GM18861 (cell line): Measurements from ENCODE around the gene ACKR4.
"Not testable (repeated sequence)": the region's sequence is repeated elsewhere in the genome, so short reads cannot be mapped to it uniquely, and the experiment has no call there.

Experiments used
- ATAC-seq: cut with Tn5 transposase; IDR thresholded peaks from one replicate; pipeline ENCODE4 v1.9.1; 2021; ENCODE audit not compliant: unreplicated experiment

The ACKR4 gene

DNA sequence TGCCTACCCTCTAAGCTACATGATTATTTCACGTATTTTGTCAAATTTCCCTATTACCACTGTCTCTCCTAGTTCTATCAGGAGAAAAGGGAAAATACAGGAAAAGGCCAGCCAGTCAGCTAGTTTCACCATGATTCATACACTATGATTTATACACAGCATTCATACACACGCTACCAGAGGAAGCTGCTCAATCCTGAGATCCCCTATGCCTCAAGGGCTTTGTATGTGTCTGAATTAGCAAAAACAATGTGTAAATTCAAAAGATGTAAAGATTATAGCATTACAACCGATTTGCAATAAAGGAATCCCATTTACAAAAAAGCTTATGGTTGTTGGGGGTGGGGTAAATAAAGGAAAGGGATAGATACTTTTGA is 3.1 kb upstream of the ACKR4 start:
- no peak for ATAC-seq

DNA sequence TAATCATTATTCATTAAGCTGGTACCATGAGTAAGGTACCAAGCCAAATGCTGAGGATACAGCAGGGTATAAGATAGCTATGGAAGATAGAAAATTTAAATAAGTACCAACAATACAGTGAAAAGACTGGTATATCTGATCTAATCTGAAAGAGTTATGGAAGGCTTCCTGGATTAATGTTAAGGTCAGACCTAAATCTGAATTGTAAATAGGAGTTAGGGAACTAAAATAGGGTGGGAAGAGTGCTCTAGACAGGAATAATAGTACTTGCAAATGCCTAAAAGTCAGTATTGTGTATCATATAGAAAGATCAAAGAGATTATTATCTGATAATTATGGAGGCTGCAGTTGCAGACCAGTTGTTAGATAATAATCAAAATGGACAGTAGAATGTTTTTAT is 2.6 kb upstream of the ACKR4 start:
- no peak for ATAC-seq

DNA sequence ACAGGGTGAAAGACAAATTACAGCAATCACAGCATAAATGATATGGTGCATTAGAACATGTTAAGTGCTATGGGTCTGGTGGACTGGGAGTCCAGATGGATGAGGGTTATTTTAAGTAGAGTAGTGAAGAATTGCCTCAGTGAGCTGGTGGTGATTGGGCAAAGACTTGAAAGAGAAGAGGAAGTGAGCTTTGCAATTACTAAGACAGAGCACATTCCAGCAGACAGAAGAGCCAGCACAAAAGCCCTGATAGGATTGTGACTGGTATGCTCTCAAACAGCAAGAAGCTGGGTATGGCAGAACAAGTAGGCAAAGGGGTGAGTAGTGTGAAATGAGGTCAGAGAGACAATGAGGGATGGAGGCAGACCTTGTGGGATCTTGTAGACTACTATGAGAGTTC is 2.1 kb upstream of the ACKR4 start:
- ATAC-seq = no peak

DNA sequence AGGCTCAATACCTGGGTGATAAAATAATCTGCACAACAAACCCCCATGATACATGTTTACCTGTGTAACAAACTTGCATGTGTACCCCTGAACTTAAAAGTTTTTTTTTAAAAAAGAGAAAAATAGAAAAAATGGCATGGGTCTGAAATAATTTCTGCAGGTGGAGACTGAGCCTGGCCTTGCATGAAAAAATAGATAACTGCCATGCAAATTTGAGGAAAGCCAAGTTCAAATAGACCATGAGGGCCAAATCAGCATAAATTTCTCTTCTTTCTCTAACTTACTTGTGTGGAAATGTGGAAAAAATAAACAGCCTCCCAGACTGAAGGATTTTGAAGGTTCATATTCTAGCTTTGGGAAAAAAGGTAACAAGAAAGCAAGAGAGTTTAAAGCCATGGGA is 744 bp upstream of the ACKR4 start:
- ATAC-seq = no peak

DNA sequence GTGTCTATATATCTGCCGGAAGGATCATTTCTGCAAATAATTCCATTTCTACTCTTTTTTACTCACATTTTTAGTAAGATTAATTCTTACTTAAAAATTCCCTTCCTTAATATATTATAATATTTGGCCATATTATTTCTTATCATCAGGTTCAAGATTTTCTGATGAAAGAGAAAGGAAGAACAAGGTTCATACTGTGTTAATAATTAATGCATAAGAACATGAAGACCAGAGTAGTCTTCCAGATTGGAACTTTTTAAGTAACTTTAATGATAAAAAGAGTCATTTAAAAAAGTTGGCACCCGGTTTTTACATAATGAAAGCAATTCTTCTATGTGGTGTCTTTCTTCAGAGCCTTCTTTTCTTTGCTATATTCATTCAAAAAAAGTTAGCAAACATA is 590 bp downstream of the ACKR4 start:
- ATAC-seq = no peak

DNA sequence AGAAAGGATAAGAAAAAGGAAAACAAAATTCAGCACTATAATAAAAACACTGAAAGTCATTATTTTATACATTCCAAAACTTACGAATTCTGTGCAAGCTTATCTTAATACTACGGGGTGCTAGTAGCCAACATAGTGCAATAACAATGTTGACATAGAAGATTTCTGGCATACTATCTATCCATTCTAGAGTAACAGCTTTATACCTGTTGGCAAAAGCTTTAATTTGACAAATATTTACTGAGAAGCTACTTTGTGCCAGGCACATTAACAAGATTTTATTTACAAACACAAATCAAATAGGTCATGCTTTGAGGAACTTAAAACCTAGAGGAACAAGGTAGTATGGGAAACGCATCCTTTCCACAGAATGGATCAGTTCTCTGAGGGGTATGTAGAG is 1.1 kb downstream of the ACKR4 start:
- no peak for ATAC-seq

DNA sequence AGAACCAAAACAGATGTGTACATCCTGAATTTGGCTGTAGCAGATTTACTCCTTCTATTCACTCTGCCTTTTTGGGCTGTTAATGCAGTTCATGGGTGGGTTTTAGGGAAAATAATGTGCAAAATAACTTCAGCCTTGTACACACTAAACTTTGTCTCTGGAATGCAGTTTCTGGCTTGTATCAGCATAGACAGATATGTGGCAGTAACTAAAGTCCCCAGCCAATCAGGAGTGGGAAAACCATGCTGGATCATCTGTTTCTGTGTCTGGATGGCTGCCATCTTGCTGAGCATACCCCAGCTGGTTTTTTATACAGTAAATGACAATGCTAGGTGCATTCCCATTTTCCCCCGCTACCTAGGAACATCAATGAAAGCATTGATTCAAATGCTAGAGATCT is 3.5 kb downstream of the ACKR4 start:
- not testable (repeated sequence) for ATAC-seq

DNA sequence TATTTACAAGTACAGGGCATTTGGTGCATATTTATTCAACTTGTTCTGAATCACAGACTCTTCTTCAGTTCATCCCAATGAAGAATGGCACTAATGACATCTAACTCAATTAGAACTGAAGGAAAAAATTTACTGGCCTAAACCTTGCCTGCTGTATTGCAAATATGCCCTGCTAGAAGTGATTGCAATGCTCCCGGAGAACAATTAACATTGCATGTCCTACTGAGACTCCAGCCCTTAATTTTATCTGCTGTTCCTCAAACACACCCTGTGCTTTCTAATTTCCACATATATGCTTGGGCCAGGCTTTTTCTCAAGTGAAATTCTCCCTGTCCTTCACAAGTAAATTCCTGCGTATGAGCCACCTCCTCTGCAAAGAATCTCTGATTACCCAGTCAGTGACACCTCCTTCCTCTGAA is 8.3 kb downstream of the ACKR4 start:
- ATAC-seq = no peak

DNA sequence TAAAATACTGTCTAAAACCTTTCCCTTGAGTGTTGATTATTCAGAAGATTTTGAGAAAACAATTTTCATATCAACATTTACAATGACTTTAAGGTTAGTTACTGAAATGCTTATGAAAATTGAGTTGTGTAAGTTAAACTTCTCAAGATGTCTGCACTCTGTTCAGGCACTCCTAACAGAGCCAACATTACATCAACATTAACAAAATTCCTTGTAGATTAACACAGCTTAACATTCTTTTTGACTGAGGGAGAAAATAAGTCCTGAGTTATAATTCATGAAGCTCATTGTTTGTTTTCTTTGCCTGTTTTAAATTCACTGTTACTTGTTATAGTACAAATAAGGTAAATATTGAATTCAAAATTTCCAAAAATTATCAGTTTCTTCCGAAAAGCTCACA is 9.0 kb downstream of the ACKR4 start:
- ATAC-seq = no peak

DNA sequence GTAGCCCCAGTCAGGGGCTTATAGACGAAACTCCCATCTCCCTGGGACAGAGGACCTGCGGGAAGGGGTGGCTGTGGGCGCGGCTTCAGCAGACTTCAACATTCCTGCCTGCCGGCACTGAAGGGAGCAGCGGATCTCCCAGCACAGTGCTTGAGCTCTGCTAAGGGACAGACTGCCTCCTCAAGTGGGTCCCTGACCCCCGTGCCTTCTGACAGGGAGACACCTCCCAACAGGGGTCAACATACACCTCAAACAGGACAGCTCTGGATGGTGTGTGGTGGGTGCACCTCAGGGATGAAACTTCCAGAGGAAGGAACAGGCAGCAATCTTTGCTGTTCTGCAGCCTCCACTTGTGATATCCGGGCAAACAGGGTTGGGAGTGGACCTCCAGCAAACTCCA is 9.6 kb downstream of the ACKR4 start:
- not testable (repeated sequence) for ATAC-seq

DNA sequence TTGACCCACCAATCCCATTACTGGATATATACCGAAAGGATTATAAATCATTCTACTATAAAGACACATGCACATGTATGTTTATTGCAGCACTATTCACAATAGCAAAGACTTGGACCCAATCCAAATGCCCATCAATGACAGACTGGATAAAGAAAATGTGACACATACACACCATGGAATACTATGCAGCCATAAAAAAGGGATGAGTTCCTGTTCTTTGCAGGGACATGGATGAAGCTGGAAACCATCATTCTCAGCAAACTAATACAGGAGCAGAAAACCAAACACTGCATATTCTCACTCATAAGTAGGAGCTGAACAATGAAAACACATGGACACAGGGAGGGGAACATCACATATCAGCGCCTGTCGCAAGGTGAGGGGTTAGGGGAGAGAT is 18.2 kb downstream of the ACKR4 start:
- ATAC-seq = not testable (repeated sequence)

DNA sequence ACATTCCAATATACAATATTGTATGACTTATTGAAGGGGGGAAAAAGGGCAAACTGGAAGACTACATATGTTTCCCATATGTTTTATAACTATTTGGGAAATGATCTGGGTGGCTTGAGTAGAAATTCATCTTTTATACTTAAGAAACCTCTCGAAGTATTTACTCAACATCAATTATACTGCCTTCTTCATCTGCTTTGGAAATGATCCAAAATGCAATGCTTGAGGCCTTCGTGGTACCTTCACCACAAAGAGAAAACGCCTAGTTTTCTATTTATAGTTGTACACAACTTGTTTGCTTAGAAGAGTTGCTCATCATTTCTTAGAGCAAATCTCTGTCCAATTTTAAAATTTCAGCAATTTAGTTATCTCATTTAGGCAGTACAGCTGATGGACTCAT is 18.8 kb downstream of the ACKR4 start:
- no peak for ATAC-seq

DNA sequence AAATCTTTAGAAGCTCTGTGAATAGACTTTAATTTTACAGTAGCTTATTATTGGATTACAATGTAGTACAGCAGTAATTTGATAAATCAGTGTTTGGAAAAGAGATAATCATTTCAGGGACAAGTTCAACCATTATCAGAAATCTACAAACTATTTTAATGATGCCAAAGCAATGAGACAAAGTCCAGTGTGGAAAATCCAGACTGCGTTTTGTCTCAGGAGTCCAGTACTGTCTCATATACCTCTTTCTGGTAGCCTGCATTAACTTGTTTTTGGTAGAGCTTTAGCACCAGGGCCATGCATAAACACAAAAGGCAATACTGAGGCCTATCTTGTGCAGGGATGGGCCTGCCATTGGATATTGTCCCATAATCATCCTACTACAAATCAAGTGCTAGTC is 19.7 kb downstream of the ACKR4 start:
- ATAC-seq = no peak

DNA sequence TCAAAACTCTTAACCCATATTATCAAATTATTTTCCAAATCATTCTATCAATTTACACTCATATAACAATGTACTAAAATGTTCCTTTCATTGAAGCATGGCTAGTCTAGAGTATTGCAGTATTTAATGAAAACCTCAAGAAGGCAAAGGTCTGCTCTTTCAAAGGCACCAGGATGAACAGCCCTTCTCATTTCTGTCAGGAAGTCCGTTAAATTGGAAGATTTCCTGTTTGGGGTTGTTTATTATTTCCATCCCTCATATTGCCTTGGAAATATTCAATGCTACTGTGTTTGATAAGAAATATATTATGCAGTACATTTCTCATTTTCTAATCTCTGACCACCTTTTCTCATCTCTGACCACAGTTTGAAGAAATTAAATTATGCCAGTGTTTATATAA is 25.1 kb downstream of the ACKR4 start:
- no peak for ATAC-seq

DNA sequence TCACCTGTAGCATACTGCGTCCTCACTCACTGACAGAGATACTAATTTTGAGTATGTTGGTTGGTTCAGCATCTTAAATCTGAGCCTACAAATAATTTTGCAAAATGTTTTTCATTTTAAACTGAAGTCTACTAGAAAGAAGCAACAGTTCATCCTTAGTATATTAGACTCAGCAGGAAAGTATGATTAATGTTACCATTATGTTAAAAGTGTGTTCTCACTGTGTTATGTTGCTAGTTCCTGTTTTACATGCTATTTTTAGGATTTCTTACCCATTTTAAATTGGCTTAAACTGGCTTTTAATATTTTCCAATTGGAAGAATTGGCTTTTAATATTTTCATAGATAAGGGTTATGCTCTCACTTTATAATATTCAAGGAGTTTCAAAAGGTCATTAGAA is 25.7 kb downstream of the ACKR4 start:
- no peak for ATAC-seq

DNA sequence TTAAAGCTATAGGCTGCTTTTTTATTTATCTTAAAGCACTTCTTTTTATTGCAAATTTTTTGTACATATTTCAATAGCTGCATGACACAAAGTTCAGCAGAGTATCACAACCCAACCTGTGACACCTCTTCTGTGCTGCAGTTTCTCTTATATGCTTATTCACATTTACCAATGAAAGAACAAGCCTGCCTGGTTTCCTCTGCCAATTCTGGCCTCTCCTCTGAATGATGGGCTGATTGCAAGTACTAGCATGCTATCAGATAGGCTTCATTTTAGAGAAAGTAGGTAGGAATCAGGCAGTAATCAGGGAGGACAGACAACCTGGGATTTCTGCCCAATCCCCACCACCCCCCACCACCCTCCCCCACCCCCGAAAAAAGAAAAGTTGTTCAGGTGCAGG is 26.6 kb downstream of the ACKR4 start:
- ATAC-seq = no peak

DNA sequence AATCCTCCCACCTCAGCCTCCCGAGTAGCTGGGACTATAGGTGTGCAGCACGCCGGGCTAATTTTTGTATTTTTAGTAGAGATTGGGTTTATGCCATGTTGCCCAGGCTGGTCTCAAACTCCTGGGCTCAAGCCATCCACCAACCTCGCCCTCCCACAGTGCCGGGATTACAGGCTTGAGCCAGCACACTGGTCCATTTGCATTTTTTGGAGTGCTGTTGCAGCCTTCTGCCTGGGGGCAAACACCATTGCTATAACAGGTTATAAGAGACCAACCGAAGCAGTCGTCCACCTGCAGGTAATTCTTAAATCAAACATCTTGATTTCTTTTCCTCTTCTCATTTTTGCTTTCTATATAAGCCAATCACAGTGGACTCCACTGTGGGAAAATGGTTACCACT is 27.7 kb downstream of the ACKR4 start:
- ATAC-seq = no peak

DNA sequence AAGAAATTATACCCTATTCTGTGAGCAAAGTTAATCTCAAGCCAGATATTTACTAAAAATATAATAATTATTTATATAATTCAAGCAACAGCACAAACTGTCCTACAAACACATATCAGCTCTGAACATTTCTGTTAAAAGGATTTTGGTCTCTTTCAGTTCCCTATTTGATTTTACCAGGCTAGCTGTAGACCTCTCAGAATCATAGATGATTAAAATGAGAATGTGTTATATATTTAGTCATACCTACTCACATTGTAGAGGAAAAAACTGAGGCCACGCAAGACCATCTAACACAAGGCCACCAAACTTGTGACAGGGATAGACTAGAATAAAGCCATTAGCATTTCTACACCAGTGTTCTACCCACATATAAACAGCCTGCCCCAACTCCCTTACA is 28.5 kb downstream of the ACKR4 start:
- peak; percentile 89 for ATAC-seq

DNA sequence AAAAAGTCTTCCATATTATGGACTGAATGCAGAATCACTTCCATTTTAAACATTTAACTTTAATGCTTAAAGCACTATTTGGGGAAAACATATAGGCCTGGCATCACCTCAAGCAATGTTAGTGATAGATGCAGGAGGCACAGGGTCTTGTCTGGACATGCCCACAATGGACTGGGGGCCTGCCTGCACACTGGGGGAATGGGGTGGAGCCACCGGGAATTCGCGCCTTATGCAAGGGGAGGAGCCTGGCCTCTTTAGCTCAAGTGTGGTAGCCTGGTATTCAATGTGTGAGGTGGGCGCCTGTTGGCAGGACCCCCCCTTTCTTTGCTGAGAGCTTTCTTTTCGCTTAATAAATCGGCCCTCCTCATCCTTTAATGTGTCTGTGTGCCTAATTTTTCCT is 29.9 kb downstream of the ACKR4 start:
- no peak for ATAC-seq

DNA sequence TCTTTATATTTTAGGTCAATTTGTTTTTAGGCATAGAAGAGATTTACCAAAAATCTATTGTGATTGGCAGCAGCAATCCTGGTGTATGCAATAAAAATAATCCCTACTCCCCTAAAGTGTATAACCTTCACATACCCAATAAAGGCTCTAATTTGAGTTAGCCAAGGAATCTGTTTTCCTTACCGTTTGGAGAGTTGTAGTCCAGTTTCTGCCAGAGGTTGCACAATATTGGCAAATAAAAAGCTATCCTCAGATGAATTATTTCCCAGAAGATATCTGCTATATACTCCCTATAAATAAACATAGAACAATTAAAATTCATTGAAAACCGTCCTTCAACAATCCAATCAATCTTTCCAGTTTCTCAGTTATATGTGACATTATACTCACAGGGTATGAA is 31.1 kb downstream of the ACKR4 start:
- no peak for ATAC-seq

DNA sequence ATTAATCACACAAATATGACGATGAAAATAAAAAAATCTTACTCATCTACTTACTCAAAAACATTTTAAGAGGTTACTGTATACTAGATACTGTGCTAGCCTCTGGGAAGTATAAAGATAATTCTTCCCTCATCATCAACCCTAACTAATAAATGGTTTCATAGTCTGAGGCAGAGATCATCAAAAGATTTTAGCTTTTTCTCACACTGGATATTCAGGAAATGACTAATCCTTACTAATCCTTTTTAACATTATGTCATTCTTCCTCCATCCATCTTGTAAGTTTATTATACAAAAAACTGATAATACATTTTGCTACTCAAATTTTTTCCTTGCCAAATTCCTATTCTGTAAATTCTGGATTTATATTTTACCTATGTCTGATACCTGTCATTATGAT is 32.9 kb downstream of the ACKR4 start:
- ATAC-seq = no peak

DNA sequence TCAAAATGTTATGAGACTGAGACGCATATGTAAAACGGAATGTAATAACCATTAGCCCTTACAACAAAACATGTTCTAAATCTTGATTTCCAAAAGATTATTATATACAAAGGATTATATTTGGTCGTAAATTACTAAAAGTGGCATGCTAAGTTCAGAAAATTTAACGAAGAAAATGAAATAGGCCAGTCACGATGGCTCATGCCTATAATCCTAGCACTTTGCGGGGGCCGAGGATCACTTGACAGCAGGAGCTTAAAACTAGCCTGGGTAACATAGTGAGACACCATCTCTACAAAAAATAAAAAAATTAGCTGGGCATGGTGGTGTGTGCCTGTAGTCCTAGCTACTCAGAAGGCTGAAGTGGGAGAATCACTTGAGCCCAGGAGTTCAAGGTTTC is 33.5 kb downstream of the ACKR4 start:
- ATAC-seq = no peak

DNA sequence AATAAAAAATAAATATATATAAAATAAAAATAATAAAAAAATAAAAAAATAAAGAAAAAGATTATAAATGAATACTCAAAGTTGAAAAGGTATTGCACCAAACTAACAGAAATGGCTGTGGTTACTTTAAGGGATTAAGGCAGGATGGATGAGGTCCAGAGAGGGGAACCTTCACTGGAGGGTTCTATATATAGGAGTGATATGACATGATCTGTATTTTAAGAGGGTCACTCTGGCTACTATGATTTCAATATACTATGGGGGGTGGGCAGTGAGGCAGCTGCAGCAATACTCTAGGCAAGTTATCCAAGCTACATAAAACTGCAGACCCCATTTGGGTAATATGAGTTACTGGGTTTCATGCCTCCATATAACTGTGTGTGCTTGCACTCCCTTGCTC is 38.0 kb downstream of the ACKR4 start:
- no peak for ATAC-seq

DNA sequence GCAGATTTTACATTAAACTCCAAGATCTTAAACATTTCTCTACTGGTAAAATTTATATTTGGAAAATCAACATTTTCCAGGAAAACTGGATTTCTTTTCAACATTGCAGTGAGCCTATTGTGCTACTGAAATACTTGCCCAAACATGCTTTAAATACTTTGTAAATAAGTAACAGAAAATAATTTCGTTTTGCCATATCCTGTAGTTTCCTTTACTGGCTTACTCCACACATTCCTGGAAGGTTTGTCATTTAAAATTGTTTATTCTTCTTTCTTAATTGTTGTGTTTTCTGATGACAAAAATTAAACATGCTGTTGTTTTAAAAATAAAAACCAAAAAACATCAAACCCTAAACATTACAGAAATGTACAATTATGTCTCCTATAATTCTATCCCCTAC is 40.5 kb downstream of the ACKR4 start:
- no peak for ATAC-seq
